NOMO-1 treated with DMSO at 0.1 percent for 48 hours (cell line): ENCODE data around the gene MYL10.
"Not testable (repeated sequence)": the region's sequence is repeated elsewhere in the genome, so short reads cannot be mapped to it uniquely, and the experiment has no call there.

Experiments
- DNase-seq: peaks from one replicate; lab custom pipeline; 2025; ENCODE audit not compliant: unreplicated experiment; lab: John Stamatoyannopoulos, UW

Gene MYL10

DNA sequence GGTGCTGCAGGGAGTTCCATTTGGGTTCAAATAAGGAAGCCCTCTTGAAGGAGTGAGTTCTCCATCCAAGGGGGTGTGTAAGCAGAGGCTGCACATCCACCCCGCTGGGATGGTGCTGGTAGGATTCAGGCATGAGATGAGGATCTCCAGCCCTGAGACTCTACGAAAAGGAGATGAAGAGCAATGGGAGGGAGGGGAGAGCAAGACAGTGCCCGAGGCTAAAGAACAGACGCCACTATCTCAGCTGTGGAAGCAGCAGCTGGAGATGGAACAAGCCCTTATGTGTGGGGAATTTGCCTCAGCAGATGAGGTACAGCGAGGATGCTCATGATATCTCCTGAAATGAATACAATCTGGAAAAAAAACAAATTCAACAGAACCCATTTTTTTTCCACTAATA, 28.1 kb upstream of the MYL10 start:
- DNase-seq: no peak

DNA sequence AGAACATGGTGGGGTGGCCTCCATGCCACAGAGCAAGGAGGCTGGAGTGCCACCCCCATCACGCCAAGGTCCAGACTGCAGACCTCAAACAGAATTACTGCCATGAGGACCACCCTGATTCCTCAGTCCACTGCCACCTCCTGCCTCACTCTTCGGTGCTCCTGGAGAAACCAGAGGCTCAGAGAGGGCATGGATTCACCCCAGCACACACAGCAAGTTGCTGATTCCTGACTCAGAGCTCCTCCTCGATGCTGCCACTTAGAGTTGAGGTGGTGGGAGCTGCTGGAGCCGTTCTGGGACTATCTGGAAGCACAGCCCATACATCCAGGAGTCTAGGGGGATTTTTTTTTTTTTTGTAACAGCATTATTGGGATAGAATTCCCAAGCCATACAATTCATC, 22.0 kb upstream of the MYL10 start:
- no peak for DNase-seq

DNA sequence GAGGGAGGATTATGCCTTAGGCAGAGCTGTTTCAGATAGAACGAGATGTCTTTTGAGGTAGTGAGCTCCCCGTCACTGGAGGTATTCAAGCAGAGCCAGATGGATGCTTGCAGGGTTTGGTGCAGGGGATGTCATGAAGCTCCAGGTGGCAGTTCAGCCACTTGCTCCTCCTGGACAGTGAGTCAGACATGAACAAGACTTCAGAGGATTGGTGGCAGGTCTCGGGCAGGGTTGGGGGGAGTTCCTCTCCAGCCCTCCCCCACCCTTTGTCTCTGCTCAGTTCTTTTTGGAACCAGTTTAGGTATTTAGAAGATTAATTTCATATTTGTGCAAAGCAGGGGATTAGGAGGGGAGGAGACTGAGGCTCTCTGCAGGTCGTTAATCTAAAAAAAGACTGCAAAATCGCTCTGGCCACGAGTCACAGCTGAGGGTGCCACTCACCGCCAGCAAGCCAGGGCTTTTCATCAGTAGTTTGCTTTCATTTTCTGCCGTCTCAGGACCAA, 21.5 kb upstream of the MYL10 start:
- peak; percentile 23 for DNase-seq

DNA sequence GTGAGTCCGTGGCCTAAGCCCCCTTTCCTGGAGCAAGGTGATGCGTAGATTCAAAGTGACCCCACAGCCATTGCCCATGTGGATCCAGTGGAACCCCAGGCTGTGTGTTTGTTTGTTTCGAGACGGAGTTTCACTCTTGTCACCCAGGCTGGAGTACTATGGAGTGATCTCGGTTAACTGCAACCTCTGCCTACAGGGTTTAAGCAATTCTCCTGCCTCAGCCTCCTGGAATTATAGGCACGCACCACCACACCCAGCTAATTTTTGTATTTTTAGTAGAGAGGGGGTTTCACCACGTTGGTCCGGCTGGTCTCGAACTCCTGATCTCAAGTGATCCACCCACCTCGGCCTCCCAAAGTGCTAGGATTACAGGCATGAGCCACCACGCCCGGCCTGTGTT, 18.8 kb upstream of the MYL10 start:
- not testable (repeated sequence) for DNase-seq

DNA sequence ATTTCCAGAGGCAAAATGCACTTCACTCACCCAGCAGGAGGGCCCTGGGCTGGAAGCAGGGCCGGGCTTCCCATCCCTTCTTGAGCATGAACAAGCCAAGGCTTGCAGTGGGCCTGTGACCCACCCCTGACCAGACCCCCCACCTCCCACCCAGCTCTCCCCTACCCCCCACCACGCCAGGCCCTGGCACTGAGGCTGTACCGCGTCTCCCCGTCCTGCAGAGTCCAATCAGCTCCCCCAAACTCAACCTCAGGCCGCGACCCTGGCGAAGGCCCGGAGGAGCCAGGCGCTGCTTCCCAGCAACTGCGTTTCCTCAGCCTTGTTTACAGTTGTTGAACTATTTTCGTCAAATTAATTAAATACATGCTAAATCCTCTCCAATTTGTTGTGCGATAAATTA, 16.9 kb upstream of the MYL10 start:
- no peak for DNase-seq

DNA sequence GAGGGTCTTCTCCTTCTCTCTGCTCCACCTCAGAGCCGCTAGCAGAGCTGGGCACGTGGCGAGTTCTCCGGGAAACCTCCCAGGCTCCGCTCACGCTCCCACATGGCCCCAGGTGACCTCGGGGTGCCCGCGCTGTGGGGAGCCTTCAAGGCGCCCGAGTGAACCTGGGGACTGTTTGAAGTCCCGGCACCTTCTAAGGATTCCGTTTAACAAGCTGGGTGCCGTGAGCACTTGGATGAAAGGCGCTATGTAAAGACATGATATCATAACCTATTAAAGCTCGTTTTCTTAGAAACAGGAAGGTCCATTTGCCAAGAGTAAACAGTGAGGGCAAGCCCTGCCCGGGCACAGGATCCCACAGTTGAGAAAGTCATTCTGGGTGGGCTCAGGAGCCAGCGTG, 15.8 kb upstream of the MYL10 start:
- DNase-seq: no peak

DNA sequence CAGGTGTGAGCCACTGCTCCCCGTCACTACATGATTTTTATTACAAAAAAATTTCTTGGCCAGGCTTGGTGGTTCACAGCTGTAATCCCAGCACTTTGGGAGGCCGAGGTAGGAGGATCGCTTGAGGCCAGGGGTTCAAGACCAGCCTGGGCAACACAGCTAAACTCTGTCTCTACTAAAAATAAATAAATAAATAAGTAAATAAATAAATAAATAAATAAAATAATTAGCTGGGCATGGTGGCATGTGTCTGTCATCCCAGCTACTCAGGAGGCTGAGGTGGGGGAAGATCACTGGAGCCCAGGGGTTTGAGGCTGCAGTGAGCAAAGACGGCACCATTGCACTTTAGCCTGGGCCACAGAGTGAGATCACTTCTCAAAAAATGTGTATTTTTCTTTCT, 10.0 kb upstream of the MYL10 start:
- DNase-seq: not testable (repeated sequence)

DNA sequence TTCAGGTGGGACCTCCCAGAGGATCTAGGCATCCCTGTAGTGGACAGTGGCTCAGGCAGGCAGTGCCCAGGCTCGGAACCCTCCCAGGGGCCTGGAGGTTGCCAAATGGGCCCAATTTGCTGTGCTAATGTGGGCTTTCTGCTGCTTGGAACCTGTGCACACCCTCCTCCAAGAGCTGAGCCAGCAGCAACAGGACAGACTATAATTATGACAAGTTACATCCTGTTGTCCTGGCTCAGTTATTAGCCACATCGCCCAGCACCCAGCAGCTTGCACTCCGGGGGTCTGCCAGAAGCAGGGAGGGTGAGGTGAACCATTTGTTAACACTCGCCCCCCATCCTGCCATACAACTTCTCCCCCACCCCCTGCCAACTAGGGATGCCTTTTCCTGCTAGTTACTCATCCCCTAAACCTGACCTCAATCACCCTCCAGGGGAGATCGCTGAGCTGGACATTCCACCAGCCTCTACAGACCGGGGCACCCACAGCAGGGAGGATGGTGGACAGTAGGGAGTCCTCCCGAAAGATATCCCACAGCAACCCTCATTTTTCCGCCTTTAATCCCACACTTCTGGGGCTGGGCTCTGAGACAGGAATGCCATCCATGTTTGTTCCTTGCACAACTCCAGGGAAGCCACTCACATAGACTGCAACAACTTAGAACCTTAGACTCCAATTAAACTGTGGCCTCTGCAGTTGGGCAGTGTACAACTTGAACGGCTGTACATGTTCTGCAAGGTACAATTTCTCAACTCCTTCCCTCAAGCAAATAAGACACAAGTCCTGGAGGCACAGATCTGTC, 7.9 kb upstream of the MYL10 start:
- no peak for DNase-seq

DNA sequence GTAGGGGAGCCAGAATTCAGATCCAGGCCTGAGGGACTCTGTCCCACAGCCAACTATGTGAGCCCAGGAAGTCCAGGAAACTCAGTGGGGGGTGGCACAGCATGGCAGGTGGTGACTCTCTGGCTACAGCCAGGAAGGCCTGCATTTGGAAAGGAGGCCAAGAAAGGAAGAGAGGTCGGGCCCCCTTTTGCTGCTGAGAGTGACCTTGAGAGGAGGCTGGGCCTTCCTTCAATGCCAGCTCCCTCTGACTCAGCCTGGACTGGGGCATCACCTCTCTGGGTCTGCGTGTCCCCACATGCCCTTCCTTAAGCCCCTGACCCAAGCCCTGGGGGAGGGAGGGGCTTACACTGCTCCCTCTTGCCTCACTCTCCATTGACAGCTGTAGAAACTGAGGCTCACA, 6.4 kb upstream of the MYL10 start:
- DNase-seq: no peak

DNA sequence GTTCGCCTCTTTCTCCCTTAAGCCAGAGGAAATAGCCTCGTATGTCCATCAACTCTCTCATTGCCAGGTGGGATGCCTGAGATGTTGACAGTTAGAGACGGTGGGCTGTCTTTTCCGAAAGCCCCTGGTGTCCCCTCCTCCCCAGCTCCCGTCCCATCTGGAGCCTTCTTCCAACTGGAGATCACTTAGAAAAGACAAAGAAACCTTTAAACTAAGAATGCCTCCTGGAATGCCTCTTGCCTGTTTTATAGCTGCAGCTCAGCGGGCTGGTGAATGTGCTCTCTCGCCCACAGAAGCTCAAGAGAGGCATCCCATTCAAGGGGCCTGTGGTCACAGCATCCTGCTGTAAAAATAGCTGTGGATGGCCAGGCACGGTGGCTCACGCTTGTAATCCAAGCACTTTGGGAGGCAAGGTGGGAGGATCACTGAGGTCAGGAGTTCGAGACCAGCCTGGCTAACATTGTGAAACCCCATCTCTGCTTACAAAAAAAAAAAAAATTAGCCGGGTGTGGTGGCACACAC, 5.2 kb upstream of the MYL10 start:
- no peak for DNase-seq

DNA sequence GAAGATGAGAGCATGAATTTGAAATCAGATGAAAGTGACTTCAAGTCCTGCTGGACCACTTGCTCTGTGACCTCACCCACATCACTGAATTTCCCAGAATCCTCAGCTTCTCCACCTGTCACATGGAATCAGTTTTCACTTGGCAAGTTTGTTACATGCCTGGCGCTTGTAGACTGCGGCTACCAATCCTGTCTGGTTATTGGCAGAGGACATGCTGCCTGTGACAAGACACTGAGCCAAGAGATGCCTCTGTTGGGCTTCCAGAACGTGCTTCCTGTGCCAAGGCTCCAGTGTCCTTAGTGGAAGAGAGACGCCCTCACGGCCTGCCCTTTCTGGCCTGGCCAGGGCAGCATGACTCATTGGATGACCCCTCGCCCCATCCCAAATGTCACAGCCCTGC, 4.4 kb upstream of the MYL10 start:
- DNase-seq: no peak

DNA sequence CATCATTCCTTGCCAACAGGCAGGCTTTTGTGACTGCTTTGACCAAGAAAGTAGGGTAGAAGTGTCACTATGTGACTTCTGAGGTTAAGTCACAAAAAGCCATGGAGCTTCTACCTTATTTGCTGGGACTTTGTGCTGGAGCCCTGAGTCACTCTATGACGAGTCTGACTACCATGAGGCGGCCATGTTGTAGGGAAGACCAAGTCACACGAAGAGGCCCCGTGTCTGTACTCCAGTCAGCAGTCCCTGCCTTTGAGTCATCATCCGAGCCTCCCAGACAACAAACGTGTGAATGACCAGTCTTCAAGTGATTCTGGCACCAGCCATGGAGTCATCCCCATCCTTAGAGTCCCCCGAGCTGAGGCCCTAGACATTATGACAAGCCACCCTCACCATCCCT, 3.5 kb upstream of the MYL10 start:
- DNase-seq: no peak

DNA sequence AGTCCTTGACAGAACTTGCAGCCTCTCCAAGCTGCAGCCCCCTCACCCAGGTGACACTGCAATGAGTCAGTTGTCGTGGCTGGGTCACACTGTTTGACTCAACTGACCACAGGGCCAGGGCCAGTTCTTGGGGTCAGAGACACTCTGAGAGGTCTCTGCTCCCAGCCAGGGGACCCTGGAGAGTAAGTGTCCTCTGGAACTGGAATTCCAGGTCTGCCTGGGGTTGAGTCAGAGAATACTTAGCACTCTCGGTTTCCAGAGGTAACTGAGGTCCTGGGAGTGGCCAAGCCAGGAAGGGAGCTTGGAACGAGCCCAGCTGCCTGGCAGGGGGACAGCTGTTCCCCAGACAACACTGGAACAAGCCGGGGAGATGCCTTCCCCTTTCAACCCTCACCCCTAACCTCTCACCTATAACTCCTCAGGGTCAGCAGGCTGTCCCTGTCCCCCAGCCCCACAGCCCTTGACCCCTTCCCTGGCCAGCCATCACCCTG, 2.2 kb upstream of the MYL10 start:
- DNase-seq: no peak

DNA sequence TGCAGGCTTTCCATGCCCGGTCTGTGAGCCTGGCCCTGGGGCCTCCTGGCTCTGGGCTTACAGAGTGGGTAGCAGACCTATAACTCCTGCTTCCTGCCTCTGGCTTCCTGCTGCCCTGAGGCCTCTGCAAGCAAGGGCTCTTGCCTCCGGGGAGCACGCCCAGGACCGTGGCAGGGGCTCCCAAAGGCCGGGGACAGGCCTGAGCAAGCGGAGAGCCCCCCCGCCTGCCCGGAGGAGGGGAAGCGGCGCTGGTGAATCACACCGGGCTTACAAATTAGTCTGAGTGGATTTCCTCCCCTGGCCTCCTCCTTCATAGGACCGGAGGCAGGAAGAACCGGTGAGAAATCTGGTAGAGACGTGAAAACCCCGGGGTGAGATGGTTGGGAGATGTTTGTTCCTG, 1.5 kb upstream of the MYL10 start:
- peak; percentile 26 for DNase-seq

DNA sequence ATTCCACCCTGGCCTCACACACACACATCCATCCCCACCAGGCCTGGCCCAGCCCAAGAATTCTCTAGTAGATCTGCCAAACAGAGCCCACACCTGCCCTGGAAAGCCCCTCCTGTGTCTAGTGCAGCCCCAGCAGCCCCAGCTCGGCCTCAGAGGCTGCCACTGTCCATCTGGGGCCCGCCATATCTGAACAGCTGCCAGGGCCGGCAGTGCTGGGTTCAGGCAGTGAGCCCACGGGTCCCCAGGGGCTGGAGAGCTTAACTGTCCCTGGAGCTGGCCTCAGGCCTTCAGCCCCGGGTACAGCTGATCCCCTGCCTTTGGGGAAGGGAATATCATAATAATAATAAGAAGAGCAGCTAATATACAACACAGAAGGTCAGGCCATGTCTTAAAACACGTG, 574 bp downstream of the MYL10 start:
- no peak for DNase-seq

DNA sequence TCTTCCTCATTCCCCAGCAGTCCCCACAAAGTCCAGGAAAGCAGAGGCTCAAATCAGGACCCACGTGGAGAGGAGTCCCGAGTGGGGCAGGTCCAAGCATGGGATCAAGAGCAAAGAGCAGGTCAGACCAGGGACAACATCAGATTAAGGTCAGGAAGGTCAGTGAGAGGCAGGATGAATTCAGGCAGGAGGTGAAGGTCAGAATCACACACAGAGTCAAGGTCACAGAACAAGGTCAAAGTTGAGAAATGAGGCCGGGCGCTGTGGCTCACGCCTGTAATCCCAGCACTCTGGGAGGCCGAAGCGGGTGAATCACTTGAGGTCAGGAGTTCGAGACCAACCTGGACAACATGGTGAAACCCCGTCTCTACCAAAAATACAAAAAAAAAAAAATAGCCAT, 2.3 kb downstream of the MYL10 start:
- DNase-seq: no peak

DNA sequence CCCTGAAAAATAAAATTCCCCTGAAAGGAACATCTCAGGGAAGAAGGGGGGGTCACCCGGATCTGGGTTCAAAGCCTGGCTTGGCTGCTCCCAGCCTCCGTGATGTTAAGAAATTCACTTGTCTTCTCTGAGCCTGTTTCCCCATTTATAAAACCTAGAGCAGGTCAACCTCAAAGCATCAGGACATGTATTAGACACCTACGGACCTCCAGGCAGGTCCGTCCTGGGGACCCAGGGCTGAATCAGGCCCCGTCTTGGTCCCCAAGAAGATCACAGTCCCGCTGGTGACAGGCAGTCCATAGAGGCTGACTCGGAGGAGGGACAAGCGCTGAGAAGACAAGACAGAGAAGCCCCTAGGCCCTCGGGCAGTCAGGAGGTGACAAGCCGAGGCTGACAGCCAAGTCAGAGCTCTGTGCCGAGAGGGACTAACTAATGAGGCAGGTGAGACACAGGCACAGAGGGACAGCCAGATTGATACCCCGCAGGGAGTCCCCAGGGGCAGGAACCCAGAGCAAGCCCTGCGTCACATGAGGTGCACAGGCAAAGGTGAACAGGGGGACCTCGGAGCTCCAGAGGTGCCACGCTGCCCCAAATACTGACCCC, 2.9 kb downstream of the MYL10 start:
- no peak for DNase-seq

DNA sequence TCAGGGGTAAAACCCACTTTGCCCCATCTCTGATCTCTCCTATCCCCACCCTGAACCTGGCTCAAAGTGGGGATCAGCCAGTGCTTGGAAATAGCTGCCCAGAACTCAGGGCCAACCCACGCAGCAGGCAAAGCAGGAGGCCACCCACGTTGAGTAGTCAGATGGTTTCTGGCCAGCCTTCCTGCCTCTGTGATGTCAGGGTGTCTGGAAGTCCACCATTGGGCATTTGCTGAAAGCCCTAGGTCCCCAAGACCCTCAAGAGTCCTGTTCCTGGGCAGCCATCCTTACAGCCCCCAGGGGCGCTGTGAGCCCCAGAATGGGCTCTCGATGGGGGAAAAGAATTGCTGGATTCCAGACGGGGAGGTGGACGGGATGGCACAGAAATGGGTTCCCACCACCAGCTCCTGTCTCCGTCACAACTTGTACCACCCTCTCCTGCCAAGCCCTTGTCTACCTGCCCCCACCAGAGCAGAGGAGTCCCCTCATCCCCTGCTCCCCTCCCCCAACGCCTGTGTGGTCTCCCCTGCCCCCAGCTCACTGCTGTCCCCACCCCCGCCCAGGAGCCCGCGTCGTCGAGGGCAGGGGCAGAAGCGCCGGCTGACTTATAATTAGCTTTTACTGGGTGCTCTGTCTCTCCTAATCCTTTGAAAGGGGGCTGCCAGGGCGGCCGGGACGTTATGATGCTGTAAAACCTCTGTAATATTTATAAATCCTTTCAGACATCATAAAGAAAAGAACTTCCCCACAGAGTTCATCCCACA, 3.9 kb downstream of the MYL10 start:
- DNase-seq: no peak

DNA sequence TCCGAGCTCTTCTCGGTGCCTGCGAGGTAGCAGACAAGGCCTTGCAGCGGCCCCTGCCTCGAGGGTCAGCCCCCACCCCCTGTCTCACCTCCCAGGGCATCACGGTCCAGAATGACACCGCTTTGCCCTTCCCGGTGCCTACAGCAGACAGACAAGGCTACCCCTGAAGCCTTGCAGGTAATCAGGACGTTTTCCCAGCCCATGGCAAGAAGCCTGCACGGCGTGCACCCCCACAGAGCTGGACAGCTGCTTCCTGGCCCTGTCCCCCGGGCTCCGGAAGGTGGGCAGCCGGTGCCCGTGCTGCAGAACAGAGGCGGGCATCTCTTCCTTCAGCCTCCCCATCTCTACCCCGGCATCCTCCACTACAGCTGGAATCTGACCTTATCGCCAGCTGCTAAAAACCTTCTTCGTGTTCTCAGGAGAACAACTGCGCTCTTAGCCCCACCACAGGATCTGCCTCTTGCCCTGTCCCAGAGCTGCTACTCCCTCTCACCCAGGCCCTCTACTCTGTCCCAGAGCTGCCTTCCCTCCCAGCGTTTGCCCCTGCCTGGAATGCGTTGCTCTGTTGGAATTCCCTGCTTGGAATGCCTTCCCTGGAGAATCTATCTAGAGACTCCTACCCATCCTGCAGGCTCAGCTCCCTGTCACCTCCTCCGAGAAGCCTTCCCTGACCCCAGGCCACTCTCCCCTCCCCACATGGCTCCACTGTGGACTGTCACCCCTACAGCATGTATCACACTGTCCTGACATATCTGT, 4.7 kb downstream of the MYL10 start:
- no peak for DNase-seq

DNA sequence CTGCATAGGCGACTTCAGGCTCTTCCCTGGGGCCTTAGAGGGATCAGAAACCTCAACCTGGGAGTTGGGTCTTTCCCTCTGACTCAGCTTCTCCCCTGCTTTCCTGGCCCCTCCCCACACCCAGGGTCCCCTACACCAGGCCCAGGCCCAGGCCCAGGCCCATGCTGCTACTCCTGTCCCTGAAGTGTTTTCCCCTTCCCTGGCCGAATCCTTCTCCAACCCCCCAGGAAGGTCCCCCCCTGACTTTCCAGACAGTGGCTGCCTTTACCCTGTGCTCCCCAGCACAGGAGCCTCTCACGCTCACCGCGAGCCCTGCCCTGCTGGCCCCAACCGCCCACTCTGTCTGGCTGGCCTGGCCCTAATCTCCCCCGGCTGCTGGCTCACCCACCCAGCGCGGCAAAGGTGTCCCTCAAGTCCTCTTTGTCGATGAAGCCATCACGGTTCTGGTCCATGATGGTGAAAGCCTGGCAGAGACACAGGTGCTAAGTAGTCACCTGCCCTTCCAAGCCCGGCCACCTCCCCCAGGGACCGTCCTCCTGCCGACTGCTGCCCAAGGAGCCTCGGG, 6.4 kb downstream of the MYL10 start:
- DNase-seq: no peak

DNA sequence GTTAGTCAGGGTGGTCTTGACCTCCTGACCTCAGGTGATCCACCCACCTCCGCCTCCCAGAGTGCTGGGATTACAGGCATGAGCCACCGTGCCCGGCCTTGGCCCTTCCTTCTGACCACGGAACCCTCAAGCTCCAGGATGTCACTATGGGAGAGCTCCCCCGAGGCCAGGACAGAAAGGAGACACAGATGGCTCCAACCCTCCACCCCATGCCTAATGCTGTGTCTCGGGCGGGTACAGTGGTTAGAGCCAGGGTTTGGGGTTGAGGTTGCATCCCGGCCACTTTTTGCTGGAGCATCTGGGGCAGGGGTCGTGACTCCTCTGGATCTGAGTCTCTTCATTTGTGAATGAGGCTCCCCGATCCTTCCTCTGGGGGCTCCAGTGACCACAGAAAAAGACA, 8.1 kb downstream of the MYL10 start:
- DNase-seq: no peak
